GM12865 (cell line): ENCODE results near the gene CACNA2D4.

Experiments used
- DNase-seq: peaks from one replicate; pipeline ENCODE4 v3.0.0; 2010; ENCODE audit warnings: low read depth
- H3K4me3 ChIP-seq: 2 replicates; pipeline ENCODE4 v1.5.1; 2011; ENCODE audit warnings: mild to moderate bottlenecking, low read depth, low read length, control low read depth
- CTCF ChIP-seq: IDR thresholded peaks from 2 replicates; pipeline ENCODE4 v1.5.1; 2011; ENCODE audit warnings: low read length, control low read depth, low read depth, inconsistent platforms; ENCODE audit not compliant: insufficient read depth; ENCODE audit errors: missing control alignments

CACNA2D4 gene

GRCh38 chr12:1858456-1858855, 60.0 kb downstream of the CACNA2D4 start:
- no peak for TF ChIP-seq CTCF
- no peak overlapping the region for H3K4me3 ChIP-seq
- DNase-seq = no peak

DNA sequence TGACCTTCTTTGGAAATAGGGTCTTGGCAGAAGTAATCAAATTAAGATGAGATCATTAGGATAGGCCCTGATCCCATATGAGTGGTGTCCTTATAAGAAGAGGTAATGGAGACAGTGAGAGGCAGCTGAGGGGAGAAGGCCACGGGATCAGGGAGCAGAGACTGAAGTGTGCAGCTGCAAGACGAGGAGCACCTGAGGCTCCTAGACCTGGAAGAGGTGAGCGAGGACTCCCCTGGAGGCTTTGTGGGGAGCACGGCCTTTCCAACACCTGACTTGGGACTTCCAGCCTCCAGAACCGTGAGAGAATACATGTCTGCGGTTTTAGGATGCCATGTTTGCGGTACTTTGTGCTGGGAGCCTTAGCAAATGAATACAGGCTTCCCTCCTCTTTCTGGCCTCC, 60.6 kb downstream of the CACNA2D4 start:
- H3K4me3 ChIP-seq = no peak overlapping the region
- no peak for TF ChIP-seq CTCF
- no peak for DNase-seq

DNA sequence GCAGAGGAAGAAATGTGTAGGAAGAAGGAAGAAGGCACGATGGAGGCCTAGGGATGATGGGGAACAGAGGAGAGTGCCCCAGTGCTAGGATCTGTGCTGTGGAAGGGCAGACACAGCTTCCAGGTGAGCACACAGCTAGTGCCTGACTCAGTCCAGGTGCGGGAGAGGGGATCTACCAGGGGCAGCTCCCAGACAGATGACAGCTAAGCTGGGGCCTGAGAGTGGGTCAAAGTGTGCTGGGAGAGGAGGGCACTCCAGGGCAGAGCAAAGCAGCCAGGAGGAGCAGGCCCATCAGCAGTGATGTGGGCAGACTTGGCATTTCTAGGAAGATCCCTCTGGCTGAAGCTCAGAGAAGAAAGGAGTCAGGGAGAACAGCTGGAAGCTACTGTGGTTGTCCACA, 61.4 kb downstream of the CACNA2D4 start:
- H3K4me3 ChIP-seq = no peak overlapping the region
- TF ChIP-seq CTCF = no peak
- no peak for DNase-seq

GRCh38 chr12:1855241-1855640, 63.2 kb downstream of the CACNA2D4 start:
- DNase-seq = no peak

GRCh38 chr12:1853716-1854115, 64.7 kb downstream of the CACNA2D4 start:
- H3K4me3 ChIP-seq = no peak overlapping the region
- no peak for DNase-seq
- no peak for TF ChIP-seq CTCF

More at GRCh38 chr12:1855241-1855640, 63.2 kb downstream of the CACNA2D4 start:
- H3K4me3 ChIP-seq = no peak overlapping the region
- no peak for TF ChIP-seq CTCF

- H3K4me3 ChIP-seq = no peak overlapping the region
These were observed 66.4 kb downstream of the CACNA2D4 start for GRCh38 chr12:1852076-1852475.

More at GRCh38 chr12:1852076-1852475, 66.4 kb downstream of the CACNA2D4 start:
- no peak for TF ChIP-seq CTCF
- DNase-seq = no peak
